HT1080 (cell line): ENCODE measurements around the gene SLC25A39. TPM values are rescaled to one million over a fixed set of nuclear protein-coding genes. Genes with fewer than 3 reads are reported as not detected.
"Not testable (repeated sequence)": the region's sequence is repeated elsewhere in the genome, so short reads cannot be mapped to it uniquely, and the experiment has no call there.

Source experiments
- DNase-seq: peaks from one replicate; pipeline ENCODE4 v3.0.0-alpha.2; 2015; ENCODE audit warnings: low read depth
- total RNA-seq: library from RNA; depleted of rRNA; stranded (reverse); fragments of >200 nt; shearing (Covaris generic); gene quantifications from 2 replicates; pipeline ENCODE4 v1.2.3, GENCODE V29; 2014

The SLC25A39 gene
- total RNA-seq, 1 experiment from 2014 or later, result 185 TPM

GRCh38 chr17:44335968-44336367 lies 11.3 kb upstream of the SLC25A39 start:
- no peak for DNase-seq

- DNase-seq, result no peak
Measured at GRCh38 chr17:44335564-44335963, 10.9 kb upstream of the SLC25A39 start.

- DNase-seq, result no peak
Measured at GRCh38 chr17:44334727-44335126, 10.1 kb upstream of the SLC25A39 start.

GRCh38 chr17:44334315-44334714 lies 9.7 kb upstream of the SLC25A39 start:
- DNase-seq, result no peak

- no peak for DNase-seq
Measured at GRCh38 chr17:44333371-44333770, 8.7 kb upstream of the SLC25A39 start.

- DNase-seq, result peak; percentile 60
Measured at GRCh38 chr17:44331249-44331760, 6.7 kb upstream of the SLC25A39 start.

GRCh38 chr17:44330263-44330662 lies 5.6 kb upstream of the SLC25A39 start:
- DNase-seq, result not testable (repeated sequence)

GRCh38 chr17:44329516-44329915 lies 4.9 kb upstream of the SLC25A39 start:
- not testable (repeated sequence) for DNase-seq

GRCh38 chr17:44327715-44328449 lies 3.3 kb upstream of the SLC25A39 start:
- no peak for DNase-seq

GRCh38 chr17:44326861-44327444 lies 2.3 kb upstream of the SLC25A39 start:
- DNase-seq, result peak; percentile 94

GRCh38 chr17:44324092-44324570 lies 492 bp downstream of the SLC25A39 start:
- no peak for DNase-seq

GRCh38 chr17:44323359-44324091 lies 1.1 kb downstream of the SLC25A39 start:
- no peak for DNase-seq

GRCh38 chr17:44322236-44322895 lies 2.3 kb downstream of the SLC25A39 start:
- DNase-seq, result no peak

- DNase-seq, result no peak
Measured at GRCh38 chr17:44321246-44322120, 3.1 kb downstream of the SLC25A39 start.

GRCh38 chr17:44320066-44320465 lies 4.6 kb downstream of the SLC25A39 start:
- DNase-seq, result no peak

GRCh38 chr17:44318077-44318892 lies 6.3 kb downstream of the SLC25A39 start:
- DNase-seq, result no peak

- no peak for DNase-seq
Measured at GRCh38 chr17:44317545-44317944, 7.1 kb downstream of the SLC25A39 start.

GRCh38 chr17:44315760-44316731 lies 8.6 kb downstream of the SLC25A39 start:
- no peak for DNase-seq
